ENCODE measurements around the gene SSH3.
"Not testable (repeated sequence)": the region's sequence is repeated elsewhere in the genome, so short reads cannot be mapped to it uniquely, and the experiment has no call there.

Gene SSH3

DNA sequence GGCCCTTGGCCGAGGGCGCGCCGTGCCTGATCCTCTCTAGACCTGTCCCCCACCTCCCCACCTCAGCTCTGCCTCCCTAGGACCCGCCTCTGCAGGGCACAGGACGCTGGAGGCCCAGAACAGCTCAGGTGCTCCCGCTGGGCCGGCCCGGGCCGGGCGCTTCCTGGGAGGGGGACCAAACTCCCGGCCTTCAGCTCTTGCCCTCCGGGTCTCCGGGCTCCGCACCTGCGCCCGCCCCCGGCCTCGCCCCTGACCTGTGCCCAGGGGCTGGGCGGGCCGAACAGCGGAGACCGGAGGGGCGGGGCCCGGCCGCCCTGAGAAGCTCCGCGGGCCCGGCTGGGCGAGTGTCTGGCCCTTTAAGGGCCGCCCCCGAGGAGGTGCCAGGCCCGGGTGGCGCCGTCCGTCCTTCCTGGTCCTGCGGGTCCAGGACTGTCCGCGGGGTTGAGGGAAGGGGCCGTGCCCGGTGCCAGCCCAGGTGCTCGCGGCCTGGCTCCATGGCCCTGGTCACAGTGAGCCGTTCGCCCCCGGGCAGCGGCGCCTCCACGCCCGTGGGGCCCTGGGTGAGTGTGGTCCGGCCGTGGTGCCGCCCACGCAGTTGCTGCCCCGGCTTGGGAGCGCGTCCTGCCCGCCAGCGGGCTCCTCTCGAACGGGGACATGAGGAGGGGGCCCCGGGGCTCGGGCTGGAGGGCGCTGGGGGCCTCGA, at the start of gene SSH3:
Gene SSH3, plus strand, starts transcription at position 399 of the 703 bp plus-strand sequence. Its CDS starts 96 bp downstream, at position 495.
- DNase-seq, result no peak

DNA sequence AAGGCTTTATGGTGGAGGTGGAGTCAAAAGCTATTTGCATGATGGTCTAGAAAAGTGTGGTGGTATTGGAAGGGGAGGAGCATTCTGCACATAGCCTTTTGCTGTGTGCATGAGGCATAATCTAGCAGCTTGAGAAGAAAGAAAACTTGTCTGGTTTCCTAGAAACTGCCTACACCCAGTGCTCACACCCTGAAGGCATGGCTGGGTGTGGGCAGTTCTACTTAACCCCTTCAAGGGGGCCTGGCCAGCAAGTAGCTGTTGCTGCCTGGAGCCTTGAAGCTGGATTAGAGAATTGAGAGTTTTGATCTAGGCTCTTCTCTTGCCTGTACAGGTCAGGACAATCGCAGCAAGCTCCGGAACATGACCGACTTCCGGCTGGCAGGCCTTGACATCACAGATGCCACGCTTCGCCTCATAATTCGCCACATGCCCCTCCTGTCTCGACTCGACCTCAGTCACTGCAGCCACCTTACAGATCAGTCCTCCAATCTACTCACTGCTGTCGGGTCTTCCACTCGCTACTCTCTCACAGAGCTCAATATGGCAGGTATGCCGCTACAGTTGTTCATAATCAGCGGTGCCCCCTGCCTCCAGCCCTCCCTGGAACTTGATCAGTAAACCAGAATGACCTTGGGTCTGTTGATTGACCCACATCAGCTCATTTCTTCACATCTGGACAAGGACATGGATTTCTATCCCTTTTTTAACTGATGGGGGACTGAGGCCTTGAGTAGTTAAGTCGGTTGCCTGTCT, 49.3 kb upstream of the SSH3 start:
- no peak for DNase-seq

- DNase-seq, result no peak
Observed at GRCh38 chr11:67254798-67255197, 48.5 kb upstream of the SSH3 start.

GRCh38 chr11:67255353-67255752, 48.0 kb upstream of the SSH3 start:
- DNase-seq, result no peak

GRCh38 chr11:67255864-67256263, 47.5 kb upstream of the SSH3 start:
- no peak for DNase-seq

DNA sequence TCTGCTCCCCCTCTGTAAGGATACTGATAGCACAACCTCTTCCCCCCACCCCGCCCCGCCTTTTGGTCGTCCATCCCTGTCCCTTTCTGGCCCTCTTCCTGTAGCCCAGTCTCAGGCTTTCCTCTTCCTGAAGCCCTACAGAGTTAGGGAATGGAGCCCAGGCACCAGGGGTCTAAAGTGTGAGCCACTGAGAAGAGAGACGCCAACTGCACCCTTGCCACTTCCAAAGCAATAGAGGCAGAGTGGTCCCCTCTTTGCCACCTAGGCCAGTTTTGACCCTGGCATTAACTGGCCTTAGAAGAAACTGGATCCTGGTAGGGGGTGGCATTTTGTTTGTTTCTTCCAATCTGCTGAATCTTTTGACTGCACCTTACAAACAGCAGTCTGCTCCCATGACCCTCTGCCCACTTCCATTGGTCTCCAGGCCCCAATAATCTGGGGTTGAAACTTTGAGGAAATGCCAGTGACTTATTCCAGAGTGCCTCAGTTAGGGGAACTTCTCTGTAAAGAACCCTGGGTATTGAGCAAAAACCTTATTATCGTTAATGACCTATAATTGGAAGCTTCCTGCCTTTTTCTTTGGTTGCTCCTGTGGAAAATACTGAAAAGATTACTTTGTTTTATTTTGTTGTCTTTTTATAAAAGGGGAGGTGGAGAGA, 46.7 kb upstream of the SSH3 start:
- DNase-seq, result no peak

DNA sequence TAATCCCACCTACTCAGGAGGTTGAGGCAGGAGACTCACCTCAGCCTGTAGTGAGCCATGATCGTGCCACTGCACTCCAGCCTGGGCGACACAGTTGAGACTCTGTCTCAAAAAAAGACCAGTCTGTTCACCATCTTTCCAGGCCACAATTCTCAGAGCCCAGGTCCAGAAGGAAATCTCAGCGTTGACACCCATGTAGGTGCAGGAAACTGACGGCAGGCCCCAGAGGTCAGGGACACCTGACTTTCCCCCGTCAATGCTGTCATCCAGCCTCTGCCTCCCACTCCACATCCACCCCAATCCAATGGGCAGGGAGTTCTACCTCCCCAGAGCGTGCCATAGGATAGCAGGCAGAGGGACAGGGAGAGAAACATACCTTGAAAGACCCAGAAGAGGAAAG, 42.9 kb upstream of the SSH3 start:
- no peak for DNase-seq

DNA sequence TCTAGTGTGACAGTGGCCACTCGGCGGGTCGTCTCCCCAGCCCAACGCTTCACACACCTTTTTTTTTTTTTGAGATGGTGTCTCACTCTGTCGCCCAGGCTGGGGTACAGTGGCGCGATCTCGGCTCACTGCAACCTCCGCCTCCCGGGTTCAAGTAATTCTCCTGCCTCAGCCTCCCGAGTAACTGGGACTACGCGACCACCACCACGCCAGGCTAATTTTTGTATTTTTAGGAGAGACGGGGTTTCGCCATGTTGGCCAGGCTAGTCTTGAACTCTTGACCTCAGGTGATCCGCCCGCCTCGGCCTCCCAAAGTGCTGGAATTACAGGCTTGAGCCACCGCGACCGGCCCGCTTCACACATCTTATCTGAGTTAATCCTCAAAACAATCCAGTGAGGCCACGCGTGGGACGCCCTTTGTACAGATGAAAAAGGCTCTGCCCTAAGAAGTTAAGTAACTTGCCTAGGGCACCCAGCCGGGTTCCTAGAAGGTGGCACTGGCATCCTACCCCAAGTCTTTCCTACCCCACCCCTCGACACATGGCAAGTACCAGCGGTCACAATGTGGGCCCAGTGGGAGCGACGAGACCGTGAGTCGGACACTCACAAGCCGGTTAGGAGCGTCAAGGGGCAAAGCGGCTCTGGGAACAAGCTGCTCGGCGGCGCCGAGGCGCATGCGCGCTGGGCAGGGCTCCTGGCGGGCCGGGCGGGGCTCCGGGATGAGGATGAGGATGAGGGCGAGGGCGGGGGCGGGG, 42.3 kb upstream of the SSH3 start:
- DNase-seq, result not testable (repeated sequence)

DNA sequence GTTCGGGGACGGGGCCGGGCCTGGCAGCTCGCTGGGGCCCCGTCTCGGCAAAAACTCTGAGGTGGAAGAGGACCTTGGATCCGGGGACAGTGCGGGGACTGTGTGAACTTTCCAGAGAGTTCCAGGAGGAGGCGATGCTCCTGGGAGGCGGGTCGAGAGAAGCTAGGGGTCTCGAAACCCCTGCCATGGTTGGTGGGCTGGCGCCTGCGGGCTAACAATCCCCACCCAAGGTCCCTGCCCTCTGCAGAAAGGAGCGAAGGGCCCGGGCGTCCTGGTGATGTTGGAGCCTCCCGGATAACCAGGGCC, 41.7 kb upstream of the SSH3 start:
- DNase-seq, result no peak

- DNase-seq, result no peak
Observed at GRCh38 chr11:67261946-67262681, 41.2 kb upstream of the SSH3 start.

DNA sequence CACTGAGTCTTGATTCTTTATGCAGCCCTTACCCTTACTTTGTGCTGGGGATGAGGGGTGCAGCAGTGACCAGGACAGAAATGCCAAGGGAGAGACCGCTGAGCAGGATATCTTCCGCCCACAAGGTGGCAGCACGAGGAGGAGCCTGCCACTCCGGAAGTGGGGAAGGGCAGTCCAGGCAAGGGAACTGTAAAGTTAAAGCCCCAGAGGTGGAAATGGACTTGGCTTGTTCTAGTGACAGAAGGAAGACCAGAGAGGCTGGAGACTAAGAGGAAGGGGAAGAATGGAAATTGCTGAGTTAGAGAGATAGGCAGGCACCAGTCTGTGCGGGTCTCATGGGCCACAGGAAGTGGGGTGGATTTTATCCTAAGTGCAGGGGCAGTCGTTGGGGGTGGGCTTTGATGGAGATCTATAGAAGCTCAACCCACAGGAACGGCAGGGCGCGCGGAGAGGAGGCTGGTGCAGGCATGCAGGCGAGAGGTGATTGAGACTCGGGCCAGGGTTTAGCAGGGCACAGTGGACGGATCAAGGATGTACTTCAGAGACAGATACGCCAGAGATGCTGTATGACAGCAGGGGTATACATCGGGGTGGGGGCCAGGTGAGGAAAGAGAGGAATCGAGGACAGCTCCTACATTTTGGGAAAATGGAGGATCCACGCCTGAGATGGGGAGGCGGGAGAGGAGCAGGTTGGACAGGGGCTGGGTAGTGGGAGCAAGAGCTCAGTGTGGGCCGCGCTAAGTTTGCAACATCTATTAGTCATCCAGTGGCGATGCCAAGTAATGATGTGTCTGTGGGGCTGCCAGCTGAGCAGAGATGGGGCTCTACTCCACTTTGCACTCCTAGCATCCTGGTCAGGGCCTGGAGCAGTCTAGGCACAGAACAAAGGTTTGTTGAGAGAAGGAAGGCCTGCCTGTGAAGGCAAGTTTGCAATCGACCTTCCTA, 40.3 kb upstream of the SSH3 start:
- no peak for DNase-seq

DNA sequence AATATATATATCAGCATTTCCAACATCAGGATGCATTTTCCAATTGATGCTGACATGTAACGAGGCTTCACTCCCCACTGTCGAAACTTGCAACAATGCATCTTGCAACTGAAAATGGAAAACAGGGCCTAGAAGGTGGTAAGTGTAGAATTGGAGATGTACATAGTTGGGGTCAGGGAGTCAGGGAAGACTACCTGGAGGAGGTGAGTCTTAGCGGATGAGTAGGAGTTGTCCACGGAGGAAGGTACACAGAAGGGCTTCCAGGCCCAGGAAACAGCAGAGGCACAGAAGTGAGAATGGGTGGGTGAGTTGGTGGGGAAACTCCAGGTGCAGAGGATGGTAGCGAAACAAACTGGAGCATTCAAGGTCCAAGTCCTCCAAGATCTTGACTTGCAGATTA, 39.1 kb upstream of the SSH3 start:
- DNase-seq, result no peak

- no peak for DNase-seq
Observed at GRCh38 chr11:67264877-67265632, 38.3 kb upstream of the SSH3 start.

DNA sequence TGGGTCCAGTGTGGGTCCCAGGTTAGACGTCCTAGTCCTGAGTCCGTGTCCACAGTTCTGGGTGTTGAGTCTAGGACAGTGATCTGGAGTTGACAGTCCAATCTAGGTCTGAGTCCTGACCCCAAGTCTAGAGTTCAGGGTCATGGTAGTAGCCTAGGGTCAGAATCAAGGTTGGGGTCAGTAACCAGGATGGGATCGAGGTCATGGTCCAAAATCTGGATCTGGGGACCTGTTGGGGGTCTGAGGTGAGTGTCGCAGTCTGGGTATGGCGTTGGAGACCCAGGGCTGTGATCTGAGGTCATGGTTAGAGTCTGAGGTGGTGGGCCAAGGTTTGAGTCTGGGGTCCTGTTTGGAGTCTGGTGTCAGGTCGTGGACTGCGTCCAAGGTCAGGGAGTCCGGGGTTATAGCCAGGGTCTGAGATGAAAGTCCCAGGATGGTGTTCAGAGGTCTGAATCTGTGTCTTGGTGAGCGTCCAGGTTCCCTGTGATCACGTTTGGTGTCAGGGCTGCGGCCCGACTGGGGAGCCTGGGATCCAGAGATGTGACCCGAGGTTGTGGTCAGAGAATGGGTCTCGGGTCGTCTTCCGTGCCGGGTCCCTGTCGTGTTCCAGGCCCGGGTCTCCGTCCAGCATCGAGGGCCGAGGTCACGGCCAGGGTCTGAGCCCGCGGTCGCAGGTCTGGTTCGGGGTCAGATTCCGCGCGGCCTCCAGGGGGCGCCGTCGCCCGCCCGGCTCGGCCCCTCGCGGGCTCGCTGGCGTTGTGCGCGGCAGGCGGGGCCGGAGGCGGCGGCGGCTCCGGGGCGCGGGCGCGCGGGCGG, 37.5 kb upstream of the SSH3 start:
- no peak for DNase-seq

DNA sequence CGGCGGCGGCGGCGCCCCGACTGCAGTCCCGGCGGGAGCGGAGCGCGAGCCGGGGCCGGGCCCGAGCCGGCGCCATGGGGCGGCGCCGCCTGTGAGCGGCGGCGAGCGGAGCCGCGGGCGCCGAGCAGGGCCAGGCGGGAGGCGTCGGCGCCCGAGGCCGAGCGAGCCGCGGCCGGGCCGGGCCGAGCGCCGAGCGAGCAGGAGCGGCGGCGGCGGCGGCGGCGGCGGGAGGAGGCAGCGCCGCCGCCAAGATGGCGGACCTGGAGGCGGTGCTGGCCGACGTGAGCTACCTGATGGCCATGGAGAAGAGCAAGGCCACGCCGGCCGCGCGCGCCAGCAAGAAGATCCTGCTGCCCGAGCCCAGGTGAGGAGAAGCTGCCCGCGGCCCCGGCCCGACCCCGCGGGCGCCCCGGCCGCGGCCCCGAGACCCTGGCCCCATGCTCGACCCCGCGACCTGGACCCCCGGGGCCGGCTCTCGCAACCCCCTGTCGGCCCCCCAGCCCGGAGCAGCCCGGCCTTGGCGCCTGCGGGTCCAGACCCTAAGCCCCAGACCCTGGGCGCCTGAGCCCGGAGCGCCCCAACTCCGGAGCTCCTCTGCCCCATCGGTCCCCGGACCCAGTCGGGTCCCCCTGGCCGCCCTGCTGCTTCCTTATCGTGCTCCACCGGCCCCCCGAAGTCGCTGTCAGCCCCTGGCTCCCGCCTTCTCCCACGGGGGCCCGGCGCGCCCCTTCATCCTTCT, 36.7 kb upstream of the SSH3 start, which contains the start of gene GRK2:
Gene GRK2, plus strand, starts transcription at position 25 of the 739 bp plus-strand sequence. Its CDS starts 227 bp downstream, at position 252.
- DNase-seq, result no peak

DNA sequence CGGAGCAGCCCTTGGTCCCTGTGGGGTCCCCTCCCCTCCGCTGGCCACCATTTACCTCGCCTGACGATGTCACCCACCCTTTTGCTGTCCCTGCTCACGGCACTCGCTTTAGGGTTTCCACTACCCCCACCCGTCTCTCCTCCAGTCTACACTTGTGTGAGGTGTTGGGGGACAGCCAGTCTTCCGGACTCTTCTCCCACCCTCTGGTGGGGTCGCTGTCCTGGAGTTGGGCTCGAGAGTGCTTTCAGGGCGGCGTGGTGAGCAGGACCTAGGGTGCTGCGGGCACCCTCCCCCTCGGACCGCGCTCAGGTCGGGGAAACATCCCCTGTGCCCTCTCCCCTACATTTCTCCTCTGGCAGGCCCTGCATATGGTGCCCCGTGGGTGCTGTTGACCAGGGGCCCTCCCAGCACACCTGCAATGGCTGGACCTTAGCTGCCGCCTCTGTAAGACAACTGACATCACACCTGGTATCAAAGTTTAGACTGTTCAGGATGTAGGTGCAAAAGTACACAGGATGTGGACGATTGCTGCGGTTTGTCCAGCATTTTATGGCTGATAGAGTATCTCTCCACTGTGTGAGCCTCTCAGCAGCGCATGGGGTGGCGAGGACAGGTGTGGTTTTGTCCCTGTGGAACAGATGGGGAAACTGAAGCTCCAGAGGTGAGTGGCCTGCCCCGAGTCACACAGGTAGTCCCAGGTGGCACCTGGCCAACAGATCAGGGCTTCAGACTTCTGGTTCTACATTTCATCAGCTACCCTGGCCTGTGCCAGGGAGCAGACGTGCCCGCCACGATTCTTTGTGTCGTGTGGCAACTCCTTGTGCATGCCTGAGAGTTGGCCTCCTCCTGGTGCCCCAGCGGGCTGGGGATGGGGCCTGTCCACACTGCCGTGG, 35.9 kb upstream of the SSH3 start:
- no peak for DNase-seq

DNA sequence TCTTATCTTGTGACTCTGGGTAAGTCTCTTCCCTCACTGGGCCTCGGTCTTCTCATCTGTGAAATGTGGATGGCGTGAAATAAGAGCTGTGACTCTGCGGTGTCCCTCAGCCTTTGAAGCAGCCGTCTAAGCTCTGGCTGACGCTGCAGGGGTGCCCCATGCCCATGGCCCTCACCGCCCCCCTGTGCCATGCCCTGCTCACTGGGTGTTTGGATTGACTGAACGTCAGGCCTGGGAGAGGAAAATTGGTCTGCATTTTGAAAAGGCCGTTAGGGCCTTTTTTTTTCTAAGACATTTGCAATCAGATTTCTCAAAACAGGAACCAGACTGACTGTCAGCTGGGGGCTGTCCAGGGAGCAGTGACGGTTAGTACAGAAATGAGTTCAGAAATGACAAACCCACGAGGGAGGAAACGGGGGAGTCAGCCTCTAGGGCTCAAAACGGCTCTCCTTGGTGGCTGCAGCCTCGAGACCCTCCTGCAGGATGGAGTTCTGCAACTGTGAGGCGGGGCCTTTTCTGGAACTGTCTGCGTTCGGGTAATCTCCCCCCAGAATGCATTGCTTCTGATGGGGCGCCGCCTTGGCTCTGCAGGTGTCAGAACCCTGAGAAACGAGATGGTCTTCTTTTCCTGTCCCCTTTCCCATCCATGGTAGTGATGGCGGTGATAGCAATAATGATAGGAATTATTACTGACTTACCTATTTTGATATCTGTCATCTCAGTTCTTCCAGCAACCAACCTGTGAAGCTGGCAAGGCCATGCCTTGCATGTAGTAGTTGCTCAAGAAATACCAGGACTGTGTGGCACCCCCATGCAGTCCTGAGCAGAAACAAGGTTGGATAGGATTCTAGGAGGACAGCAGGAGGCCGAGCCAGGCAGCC, 35.0 kb upstream of the SSH3 start:
- no peak for DNase-seq

Measured in NCI-H1436 treated with DMSO at 0.1 percent for 48 hours (cell line).